RPMI7951 (cell line): ENCODE results near the gene KIF1C. TPM values are rescaled to one million over a fixed set of nuclear protein-coding genes. Genes with fewer than 3 reads are reported as not detected.

ENCODE experiments used
- DNase-seq: peaks from one replicate; pipeline ENCODE4 v3.0.0-alpha.2; 2012; ENCODE audit warnings: low read depth
- total RNA-seq: library from RNA; depleted of rRNA; stranded (reverse); fragments of >200 nt; shearing (Covaris generic); gene quantifications from 2 replicates; pipeline ENCODE4 v1.2.3, GENCODE V29; 2014

KIF1C gene
- total RNA-seq, 1 experiment from 2014 or later = 21.4 TPM

DNA sequence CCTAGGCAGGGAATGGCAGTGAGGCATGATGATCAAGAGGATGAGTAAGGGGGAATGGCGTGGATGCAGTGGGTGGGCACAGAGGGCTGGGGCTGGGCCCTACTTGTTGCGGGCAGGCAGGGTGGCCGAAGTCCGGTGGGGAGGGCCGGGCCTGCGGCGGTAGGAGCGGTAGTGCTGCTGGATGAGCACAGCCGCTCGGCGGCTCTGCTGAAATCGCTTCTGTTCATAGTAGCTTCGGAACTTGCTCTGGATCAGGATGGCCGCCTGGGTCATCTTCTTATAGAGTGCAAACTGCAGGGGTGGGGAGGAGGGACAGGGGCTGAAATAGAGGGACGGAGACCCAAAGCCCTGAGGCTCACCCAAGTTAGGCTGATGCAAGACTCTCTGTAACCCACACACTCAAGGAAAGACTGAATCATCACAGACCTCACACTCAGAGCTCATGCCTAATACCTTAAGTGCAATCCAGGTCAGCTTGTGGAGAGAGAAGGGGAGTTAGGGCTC lies 28.7 kb upstream of the KIF1C start:
- peak; percentile 87 for DNase-seq

- DNase-seq = no peak
Observed at GRCh38 chr17:4969551-4970173, 28.1 kb upstream of the KIF1C start.

DNA sequence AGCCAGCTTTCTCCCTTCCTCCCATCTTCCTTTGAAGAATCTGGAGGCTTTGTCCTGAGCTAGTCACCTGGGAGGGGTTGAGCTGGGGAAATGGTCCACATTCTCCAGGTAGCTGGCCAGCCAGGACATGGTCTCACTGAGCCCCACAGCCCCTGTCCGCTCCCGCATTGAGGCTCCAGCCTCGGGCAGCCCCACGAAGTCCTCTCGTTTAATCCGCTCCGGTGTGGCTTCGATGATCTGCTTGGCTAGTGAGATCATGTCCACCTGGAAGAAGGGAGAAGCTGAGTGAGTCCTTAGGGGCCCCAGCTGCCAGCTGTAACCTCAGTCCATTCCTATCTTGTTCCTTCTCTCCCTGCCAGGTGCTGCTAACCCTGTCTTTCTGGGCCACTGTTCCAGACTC lies 27.5 kb upstream of the KIF1C start:
- no peak for DNase-seq

GRCh38 chr17:4971826-4972225 lies 25.9 kb upstream of the KIF1C start:
- DNase-seq = no peak

GRCh38 chr17:4972322-4972721 lies 25.4 kb upstream of the KIF1C start:
- no peak for DNase-seq

DNA sequence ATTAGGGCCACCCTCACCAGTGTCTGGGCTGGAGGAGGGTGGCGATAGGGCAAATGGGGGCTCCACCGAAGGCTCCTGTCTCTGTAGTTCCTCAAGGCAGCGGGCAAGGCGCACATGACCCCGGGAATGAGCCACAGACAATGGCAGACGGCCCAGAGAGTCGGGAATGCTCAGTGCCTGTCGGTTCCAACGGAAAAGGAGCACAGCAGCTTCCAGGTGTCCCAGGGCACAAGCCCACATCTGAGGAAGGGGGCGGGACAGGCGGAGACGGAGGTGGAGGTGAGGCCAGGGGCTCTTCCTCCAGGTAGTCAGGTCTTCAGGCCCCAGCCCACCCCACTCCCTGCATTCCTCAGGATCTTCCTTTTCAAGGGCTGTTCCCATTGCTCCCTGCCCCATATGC lies 25.0 kb upstream of the KIF1C start:
- DNase-seq = no peak

GRCh38 chr17:4973256-4974114 lies 24.3 kb upstream of the KIF1C start:
- no peak for DNase-seq

DNA sequence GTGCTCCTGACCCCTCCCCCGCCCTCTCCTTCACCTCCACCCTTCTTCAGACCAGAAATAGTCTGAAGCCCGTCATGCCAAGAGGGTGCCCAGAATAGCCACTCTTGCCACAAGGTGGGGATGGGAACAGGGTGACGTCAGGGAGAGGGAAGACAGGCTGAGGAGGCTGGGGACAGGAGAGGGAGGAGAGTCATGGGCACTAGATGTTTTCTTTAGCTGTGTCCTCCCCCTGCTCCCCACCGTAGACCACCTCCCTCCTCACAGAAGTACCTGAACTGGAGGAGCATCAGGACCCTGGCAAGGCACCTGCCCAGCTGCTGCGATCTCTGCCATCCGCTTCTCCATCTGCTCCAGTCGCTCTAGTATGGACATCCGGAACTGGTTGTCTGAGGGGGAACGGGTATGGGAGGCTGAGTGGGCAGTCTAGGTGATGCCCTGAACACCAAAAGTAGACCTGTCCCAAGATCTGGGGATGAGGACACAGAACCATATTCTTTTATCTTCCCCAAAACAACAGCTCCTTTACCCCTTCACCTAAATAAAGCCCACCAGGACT lies 23.6 kb upstream of the KIF1C start:
- DNase-seq = no peak

DNA sequence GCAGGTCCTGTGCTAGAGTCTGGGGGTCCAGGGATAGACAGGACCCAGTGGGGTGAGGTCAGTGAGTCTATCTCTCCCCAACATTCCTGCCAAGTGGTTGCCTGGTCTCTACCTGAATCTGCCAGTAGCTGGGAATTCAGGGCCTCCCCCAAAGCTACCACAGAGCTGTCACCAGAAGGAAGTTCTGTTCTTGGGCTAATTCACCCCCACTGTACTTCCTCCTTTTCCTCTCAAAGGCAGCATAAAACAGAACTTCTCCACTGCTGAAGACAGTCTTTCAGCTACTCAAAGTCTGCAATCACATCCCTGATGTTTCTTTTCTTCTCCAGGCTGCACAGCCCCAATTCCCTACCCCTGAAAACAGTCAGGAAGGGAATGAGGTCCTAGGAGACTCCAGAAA lies 19.0 kb upstream of the KIF1C start:
- no peak for DNase-seq

DNA sequence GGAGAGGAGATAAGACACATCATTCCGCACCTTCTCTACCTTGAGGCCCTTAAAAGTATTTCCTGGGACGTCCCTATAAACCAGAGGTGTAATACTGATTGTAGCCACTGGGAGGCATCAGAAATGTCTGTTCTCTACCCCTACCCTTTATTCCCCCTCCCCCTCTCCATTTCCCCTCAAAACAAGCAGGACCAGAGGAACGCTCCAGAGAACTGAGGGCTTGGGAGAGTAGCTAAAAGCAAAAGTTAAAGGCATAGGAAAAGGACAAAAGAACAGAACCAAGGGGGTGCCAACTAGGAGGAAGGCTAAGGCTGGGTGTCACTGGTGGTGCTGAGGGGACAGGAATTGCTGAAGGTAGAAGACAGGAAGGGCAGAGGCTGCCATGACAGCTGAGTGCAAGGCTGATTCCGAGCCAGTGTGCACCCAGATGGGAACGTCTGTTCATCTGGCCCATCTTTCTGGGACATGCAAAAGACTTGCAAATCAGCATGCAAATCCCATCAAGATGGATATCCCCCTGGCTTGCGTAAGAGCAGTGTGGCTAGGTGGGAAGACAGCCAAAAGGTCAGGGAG lies 17.0 kb upstream of the KIF1C start:
- DNase-seq = peak; percentile 35

DNA sequence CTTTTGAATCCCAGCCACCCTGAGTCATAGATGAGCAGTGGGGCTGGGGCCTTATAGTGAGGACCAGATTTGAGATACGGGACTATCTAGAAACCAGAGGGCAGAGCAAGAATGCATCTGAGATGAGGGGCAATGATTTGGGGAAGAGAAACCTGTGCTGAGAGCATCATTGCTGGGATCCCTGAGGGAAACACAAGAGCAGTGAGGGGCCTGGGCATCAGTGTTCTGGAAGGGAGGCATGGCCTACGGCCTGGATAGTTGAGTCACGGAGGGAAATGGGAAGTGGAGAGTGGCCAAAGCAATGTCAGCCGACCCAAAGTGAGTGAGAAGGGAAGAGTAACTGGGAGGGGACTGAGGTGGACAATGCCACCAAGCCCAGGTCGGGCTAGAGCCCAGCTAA lies 15.4 kb upstream of the KIF1C start:
- no peak for DNase-seq

GRCh38 chr17:4986403-4986802 lies 11.3 kb upstream of the KIF1C start:
- no peak for DNase-seq

DNA sequence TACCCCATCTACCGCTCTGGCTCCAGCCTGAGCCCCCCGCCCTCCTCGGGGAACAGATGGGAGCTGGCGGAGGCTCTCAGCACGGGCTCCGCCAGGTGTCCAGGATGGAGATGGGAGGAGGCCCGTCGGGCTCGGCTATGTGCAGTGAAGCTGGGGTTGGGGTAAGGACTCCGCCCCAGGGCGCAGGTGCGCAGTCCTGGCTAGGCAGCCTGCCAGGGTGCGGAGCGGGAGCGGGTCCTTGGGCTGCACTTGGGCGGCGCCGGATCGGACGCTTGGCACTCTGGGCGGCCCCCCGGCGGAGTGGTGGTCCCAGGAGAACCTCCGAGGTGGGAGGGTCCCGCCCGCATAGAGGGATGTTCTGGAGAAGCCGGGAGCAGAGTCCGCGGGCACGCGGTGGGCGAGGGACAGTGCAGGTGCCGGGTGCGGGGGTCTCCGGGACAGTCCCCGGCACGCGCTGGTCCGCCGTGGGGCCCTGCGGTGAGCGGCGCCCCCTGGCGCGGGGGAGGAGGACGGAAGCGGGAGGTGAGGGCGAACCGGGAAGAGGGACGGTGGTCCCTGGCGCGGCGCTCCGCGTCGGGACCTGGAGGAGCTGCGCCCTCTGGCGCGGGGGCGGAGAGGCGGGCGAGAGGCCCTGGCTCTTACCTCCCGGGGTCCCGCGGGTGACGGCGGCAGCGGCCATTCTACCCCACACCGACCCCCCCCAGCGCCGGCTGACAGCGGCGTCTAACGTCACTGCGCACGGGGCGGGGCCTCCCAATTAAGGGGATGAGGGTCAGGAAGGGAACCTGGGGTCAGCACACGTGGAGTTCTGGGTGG lies 10.6 kb upstream of the KIF1C start, which contains the start of gene CAMTA2:
TSS of gene CAMTA2 (minus strand) at position 725 of the 816 bp plus-strand sequence. CDS start 1,453 bp downstream, outside the sequence.
- DNase-seq = peak; percentile 68

GRCh38 chr17:4987767-4988567 lies 9.8 kb upstream of the KIF1C start:
- no peak for DNase-seq

DNA sequence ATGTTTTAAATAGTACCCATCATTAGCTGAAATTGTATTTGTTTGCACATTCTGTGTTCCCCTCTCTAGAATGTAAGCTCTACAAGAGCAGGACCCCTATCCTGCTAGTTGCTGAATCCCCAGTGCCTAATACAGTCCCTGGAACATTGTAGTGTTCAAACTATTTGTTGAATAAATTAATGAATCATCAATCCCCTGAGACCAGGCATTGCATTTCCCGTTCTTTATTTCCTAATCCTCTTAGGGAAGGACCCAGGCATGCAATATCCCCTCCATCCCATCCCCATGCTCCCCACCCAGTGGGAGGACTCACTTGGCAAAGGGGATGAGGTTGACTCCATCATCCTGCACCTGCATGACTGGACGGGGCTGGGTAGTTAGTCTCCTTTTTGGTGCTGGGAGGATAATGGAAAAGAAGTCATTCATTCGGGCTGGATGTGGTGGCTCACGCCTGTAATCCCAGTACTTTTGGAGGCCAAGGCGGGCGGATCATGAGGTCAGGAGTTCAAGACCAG lies 3.6 kb upstream of the KIF1C start:
- DNase-seq = no peak

- DNase-seq = no peak
Observed at GRCh38 chr17:4998027-4998731, 429 bp downstream of the KIF1C start.

DNA sequence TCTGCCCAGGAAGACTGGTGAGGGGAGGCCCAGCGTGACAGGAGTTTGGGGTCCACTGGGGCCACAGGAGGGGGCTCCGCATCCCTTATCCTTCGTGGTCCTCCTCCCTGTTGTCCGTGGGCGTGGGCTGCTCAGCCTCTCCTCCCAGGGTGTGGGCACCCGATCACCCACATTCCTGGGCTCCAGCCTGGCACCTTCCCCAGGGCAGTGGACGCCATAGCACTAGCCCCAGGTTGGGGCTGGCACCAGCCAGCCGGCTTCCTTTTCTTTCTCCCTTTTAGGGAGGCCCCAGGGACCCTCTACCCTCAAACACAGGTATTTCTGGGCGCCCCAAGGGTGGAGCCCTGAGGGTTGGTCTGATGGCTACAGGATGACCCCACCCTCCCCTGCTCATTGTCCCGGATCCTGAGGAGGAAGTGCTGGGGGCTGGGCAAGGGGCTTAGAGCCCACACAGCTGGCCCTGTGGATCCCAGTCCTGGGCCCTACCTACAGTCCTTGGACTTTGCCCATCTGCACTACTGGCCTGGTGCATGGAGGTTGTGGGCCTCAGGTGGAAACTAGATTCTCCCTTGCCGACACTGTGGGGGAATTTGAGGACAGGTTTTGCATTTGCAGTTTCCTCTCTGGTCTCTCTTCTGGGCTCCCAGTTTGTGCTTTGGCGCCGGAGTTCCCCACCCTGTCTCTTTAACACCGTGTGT lies 1.1 kb downstream of the KIF1C start:
- DNase-seq = no peak

DNA sequence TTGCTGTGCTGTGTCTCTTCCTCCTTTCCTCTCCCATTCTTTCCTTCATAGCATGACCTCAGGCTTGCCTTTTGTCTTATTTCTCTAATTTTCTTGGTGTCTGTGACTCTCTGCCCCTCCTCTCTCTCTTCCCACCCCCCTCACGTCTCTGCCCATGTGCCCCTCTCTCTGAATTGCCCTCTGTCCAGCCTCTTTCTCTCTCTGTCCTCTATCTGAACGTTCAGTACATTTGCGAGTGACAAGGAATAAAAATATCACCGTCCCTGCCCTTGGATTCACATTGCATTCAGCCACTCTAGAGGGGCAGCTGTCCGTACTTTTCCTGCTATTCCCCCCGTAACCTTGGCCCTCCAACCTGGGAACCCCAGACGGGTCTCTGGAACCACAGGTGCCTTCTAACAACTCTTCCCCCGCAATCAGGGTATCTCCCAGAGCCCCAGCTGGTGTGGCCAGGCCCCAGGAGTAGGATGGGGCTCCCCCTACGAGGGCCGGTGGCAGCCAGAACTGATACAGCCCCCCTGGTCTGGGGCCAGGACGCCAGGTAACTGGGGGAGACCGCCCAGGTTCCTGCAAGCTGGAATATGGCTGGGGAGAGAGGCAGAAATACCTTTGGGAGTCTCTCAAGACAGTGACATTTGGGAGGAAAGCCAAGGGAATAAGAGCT lies 1.8 kb downstream of the KIF1C start:
- no peak for DNase-seq

- no peak for DNase-seq
Observed at GRCh38 chr17:5000237-5000639, 2.5 kb downstream of the KIF1C start.
